ENCODE results near the gene TCF4. TPM values are rescaled to one million over a fixed set of nuclear protein-coding genes. Genes with fewer than 3 reads are reported as not detected.

TCF4 gene
- total RNA-seq, 2 experiments from 2014 or later = 75.9 to 76.0 TPM

- no peak for DNase-seq (ENCODE audit: low spot score)
- Histone ChIP-seq H3K4me2 (ENCODE audit: low read length) (no peak overlapping the region), H4K20me1 (ENCODE audit: insufficient read depth, low read length) (no peaks in the 10 kb centered on the region), H2AFZ (ENCODE audit: low read length) (no peak overlapping the region), H3K9me3 (ENCODE audit: low read length) (no peaks in the 10 kb centered on the region), H3K79me2 (ENCODE audit: insufficient read depth, low read depth, low read length) (no peaks in the 10 kb centered on the region), H3K4me3 (ENCODE audit: low read depth, low read length, poor library complexity, severe bottlenecking) (no peak overlapping the region), H3K36me3 (ENCODE audit: insufficient read depth, low read length) (peaks cover 78% of the 10 kb centered on the region), H3K9me2 (ENCODE audit: insufficient read depth, low read length) (no peaks in the 10 kb centered on the region), H3K4me1 (ENCODE audit: insufficient read depth, low read length, poor library complexity, severe bottlenecking) (no peaks in the 10 kb centered on the region), H3K27ac (ENCODE audit: low read depth, low read length, poor library complexity, severe bottlenecking) (no peak overlapping the region)
- CTCF ChIA-PET (ENCODE audit: unreplicated experiment) = no interaction called here
- POLR2A ChIA-PET = no interaction called here
- no TSS peak for BruUV-seq (replicated peaks)
- TF ChIP-seq CTCF (conservative IDR thresholded peaks at IDR 0.05; ENCODE audit: low read length) = no peak
- TF ChIP-seq EZH2phosphoT487 (IDR thresholded peaks at IDR 0.05; ENCODE audit: borderline replicate concordance, low read depth, low read length) = no peak
- intact Hi-C loops (cut with micrococcal nuclease; ENCODE audit: unreplicated experiment) = loop anchor here (10.0 kb wide), 3 partner anchors 185 to 1345 kb away; no protein-coding TSS in a partner anchor
These were observed 358.3 kb downstream of the TCF4 start for GRCh38 chr18:55229682-55230081.

- no peak for TF ChIP-seq EZH2phosphoT487 (IDR thresholded peaks at IDR 0.05; ENCODE audit: borderline replicate concordance, low read depth, low read length)
- TF ChIP-seq CTCF (conservative IDR thresholded peaks at IDR 0.05; ENCODE audit: low read length) = no peak
These were observed 359.3 kb downstream of the TCF4 start for GRCh38 chr18:55228707-55229106.

GRCh38 chr18:55228191-55228590, 359.8 kb downstream of the TCF4 start:
- peaks cover 68% of the 10 kb centered on the region for H3K36me3 ChIP-seq (ENCODE audit: insufficient read depth, low read length)

More at GRCh38 chr18:55228707-55229106, 359.3 kb downstream of the TCF4 start:
- Histone ChIP-seq H4K20me1 (ENCODE audit: insufficient read depth, low read length) (no peaks in the 10 kb centered on the region), H3K4me2 (ENCODE audit: low read length) (no peak overlapping the region), H3K9me2 (ENCODE audit: insufficient read depth, low read length) (no peaks in the 10 kb centered on the region), H3K4me3 (ENCODE audit: low read depth, low read length, poor library complexity, severe bottlenecking) (no peak overlapping the region), H3K79me2 (ENCODE audit: insufficient read depth, low read depth, low read length) (no peaks in the 10 kb centered on the region), H3K36me3 (ENCODE audit: insufficient read depth, low read length) (peaks cover 70% of the 10 kb centered on the region), H3K4me1 (ENCODE audit: insufficient read depth, low read length, poor library complexity, severe bottlenecking) (no peaks in the 10 kb centered on the region), H2AFZ (ENCODE audit: low read length) (no peak overlapping the region), H3K27ac (ENCODE audit: low read depth, low read length, poor library complexity, severe bottlenecking) (no peak overlapping the region), H3K9me3 (ENCODE audit: low read length) (no peaks in the 10 kb centered on the region)
- DNase-seq (ENCODE audit: low spot score) = no peak
- CTCF ChIA-PET (ENCODE audit: unreplicated experiment) = no interaction called here
- intact Hi-C loops (cut with micrococcal nuclease; ENCODE audit: unreplicated experiment) = no loop called here
- no TSS peak for BruUV-seq (replicated peaks)
- POLR2A ChIA-PET = interaction anchor here (0.6 kb wide), 2 partner anchors 517 to 1357 kb away, joined by 5 to 6 read pairs; no protein-coding TSS in a partner anchor

More at GRCh38 chr18:55228191-55228590, 359.8 kb downstream of the TCF4 start:
- H3K9me3 ChIP-seq (ENCODE audit: low read length) = no peaks in the 10 kb centered on the region
- no TSS peak for BruUV-seq (replicated peaks)
- H3K4me2 ChIP-seq (ENCODE audit: low read length) = no peak overlapping the region
- POLR2A ChIA-PET = interaction anchor here (0.6 kb wide), 1 partner anchor 518 kb away, joined by 6 read pairs; no protein-coding TSS in a partner anchor
- no peaks in the 10 kb centered on the region for H4K20me1 ChIP-seq (ENCODE audit: insufficient read depth, low read length)
- CTCF ChIA-PET (ENCODE audit: unreplicated experiment) = no interaction called here
- DNase-seq (ENCODE audit: low spot score) = no peak
- H3K27ac ChIP-seq (ENCODE audit: low read depth, low read length, poor library complexity, severe bottlenecking) = no peak overlapping the region
- no peak overlapping the region for H2AFZ ChIP-seq (ENCODE audit: low read length)
- H3K9me2 ChIP-seq (ENCODE audit: insufficient read depth, low read length) = no peaks in the 10 kb centered on the region
- no peak overlapping the region for H3K4me3 ChIP-seq (ENCODE audit: low read depth, low read length, poor library complexity, severe bottlenecking)
- H3K79me2 ChIP-seq (ENCODE audit: insufficient read depth, low read depth, low read length) = no peaks in the 10 kb centered on the region
- no peak for TF ChIP-seq EZH2phosphoT487 (IDR thresholded peaks at IDR 0.05; ENCODE audit: borderline replicate concordance, low read depth, low read length)
- no peak for TF ChIP-seq CTCF (conservative IDR thresholded peaks at IDR 0.05; ENCODE audit: low read length)
- H3K4me1 ChIP-seq (ENCODE audit: insufficient read depth, low read length, poor library complexity, severe bottlenecking) = no peaks in the 10 kb centered on the region
- intact Hi-C loops (cut with micrococcal nuclease; ENCODE audit: unreplicated experiment) = no loop called here

All from OCI-LY7 (cell line).